Stimulated activated CD4-positive, alpha-beta T cell treated with anti-CD3 and anti-CD28 coated beads, Interleukin-2, amount 100 ng/mL, for 4 hours (primary cell): Measurements from ENCODE around the gene PROM2.
"Not testable (repeated sequence)": the region's sequence is repeated elsewhere in the genome, so short reads cannot be mapped to it uniquely, and the experiment has no call there.

Source experiments
- DNase-seq: peaks from one replicate; pipeline ENCODE4 v3.0.0-alpha.2; 2020; ENCODE audit warnings: low read depth

Gene PROM2

GRCh38 chr2:95274291-95275150 is at the start of gene PROM2:
Gene PROM2, plus strand, starts transcription at chr2:95274449. Its CDS starts 137 bp downstream, at chr2:95274586.
- no peak for DNase-seq

GRCh38 chr2:95225658-95226057 is 48.6 kb upstream of the PROM2 start:
- no peak for DNase-seq

- DNase-seq, result no peak
These were observed 42.5 kb upstream of the PROM2 start for GRCh38 chr2:95231723-95232122.

GRCh38 chr2:95232232-95232631 is 42.0 kb upstream of the PROM2 start:
- no peak for DNase-seq

GRCh38 chr2:95234286-95234785 is 39.9 kb upstream of the PROM2 start:
- no peak for DNase-seq

GRCh38 chr2:95234816-95235215 is 39.4 kb upstream of the PROM2 start:
- no peak for DNase-seq

GRCh38 chr2:95238131-95238530 is 36.1 kb upstream of the PROM2 start:
- no peak for DNase-seq

- DNase-seq, result no peak
These were observed 34.2 kb upstream of the PROM2 start for GRCh38 chr2:95240091-95240490.

- DNase-seq, result no peak
These were observed 33.7 kb upstream of the PROM2 start for GRCh38 chr2:95240556-95240955.

- not testable (repeated sequence) for DNase-seq
These were observed 32.2 kb upstream of the PROM2 start for GRCh38 chr2:95242084-95242483.

- no peak for DNase-seq
These were observed 16.0 kb upstream of the PROM2 start for GRCh38 chr2:95258271-95258670.

- no peak for DNase-seq
These were observed 13.9 kb upstream of the PROM2 start for GRCh38 chr2:95260028-95261023.

- no peak for DNase-seq
These were observed 12.6 kb upstream of the PROM2 start for GRCh38 chr2:95261602-95262001.

GRCh38 chr2:95262896-95263542 is 11.2 kb upstream of the PROM2 start:
- no peak for DNase-seq

GRCh38 chr2:95264624-95265023 is 9.6 kb upstream of the PROM2 start:
- DNase-seq, result no peak

- DNase-seq, result no peak
These were observed 9.1 kb upstream of the PROM2 start for GRCh38 chr2:95265182-95265581.

- no peak for DNase-seq
These were observed 7.3 kb upstream of the PROM2 start for GRCh38 chr2:95266781-95267430.

GRCh38 chr2:95267458-95268210 is 6.6 kb upstream of the PROM2 start:
- DNase-seq, result no peak

- DNase-seq, result no peak
These were observed 5.8 kb upstream of the PROM2 start for GRCh38 chr2:95268211-95269035.
